ENCODE data around the gene TBRG1.

GRCh38 chr11:124611064-124611463 lies 11.6 kb upstream of the TBRG1 start, which contains the start of gene PANX3:
- TF ChIP-seq HMGXB4 (CRISPR knock-in tag; IDR thresholded peaks at IDR 0.05; ENCODE audit: borderline replicate concordance) (no peak), CHD4 (IDR thresholded peaks at IDR 0.05; ENCODE audit: borderline replicate concordance) (no peak), HES2 (IDR thresholded peaks at IDR 0.05) (no peak), CTCF (IDR thresholded peaks at IDR 0.05) (no peak), MAFK (IDR thresholded peaks at IDR 0.05; ENCODE audit: partially characterized antibody) (no peak), KDM1A (IDR thresholded peaks at IDR 0.05; ENCODE audit: low read depth) (no peak), HOXA7 (CRISPR knock-in tag; IDR thresholded peaks at IDR 0.05) (no peak)

All from A549 (cell line).